ENCODE measurements around the gene PRLHR.

The PRLHR gene

DNA sequence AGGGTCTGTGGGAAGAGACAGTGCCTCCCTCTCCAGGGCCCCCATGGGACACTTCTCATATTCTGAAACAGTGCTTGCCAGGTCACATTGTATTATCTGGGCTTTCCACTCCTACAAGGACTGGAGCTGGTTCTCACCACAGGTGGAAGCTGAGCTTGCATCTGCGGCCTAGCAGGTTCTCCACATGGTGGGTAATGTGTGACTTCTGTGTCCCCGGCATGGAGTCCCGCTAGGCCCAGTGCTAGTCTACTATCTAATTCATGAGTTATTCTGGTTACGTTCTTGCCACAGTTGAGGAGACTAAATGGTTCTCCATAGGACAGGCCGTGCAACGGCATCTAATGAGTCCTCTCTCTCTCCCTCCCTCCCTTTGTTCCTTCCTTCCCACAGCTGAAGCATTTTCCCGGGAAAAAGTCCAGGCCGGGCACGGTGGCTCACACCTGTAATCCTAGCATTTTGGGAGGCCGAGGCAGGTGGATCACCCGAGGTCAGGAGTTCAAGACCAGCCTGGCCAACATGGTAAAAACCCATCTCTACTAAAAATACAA is 27.7 kb downstream of the PRLHR start:
- no peaks in the 10 kb centered on the region for H4K20me1 ChIP-seq (ENCODE audit: insufficient read depth, low read length)
- no peak overlapping the region for H3K9ac ChIP-seq (ENCODE audit: low read length)
- TF ChIP-seq, protein P1, sequence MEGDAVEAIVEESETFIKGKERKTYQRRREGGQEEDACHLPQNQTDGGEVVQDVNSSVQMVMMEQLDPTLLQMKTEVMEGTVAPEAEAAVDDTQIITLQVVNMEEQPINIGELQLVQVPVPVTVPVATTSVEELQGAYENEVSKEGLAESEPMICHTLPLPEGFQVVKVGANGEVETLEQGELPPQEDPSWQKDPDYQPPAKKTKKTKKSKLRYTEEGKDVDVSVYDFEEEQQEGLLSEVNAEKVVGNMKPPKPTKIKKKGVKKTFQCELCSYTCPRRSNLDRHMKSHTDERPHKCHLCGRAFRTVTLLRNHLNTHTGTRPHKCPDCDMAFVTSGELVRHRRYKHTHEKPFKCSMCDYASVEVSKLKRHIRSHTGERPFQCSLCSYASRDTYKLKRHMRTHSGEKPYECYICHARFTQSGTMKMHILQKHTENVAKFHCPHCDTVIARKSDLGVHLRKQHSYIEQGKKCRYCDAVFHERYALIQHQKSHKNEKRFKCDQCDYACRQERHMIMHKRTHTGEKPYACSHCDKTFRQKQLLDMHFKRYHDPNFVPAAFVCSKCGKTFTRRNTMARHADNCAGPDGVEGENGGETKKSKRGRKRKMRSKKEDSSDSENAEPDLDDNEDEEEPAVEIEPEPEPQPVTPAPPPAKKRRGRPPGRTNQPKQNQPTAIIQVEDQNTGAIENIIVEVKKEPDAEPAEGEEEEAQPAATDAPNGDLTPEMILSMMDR (IDR thresholded peaks at IDR 0.05; ENCODE audit: low read depth, low read length) = no peak
- TF ChIP-seq EZH2phosphoT487 (IDR thresholded peaks at IDR 0.05; ENCODE audit: low read depth) = no peak
- H3K27me3 ChIP-seq (ENCODE audit: low read depth, low read length) = 0 out of 2 replicates have a peak, but pooled peaks cover 6% of the 10 kb centered on the region
- H3K79me2 ChIP-seq (ENCODE audit: low read length) = no peaks in the 10 kb centered on the region
- H3K4me1 ChIP-seq (ENCODE audit: low read length) = 0 out of 2 replicates have a peak, but pooled peaks cover 3% of the 10 kb centered on the region
- no peak overlapping the region for H3K27ac ChIP-seq (ENCODE audit: low read length)
- no peak overlapping the region for H3K4me2 ChIP-seq (ENCODE audit: low read length)
- no peaks in the 10 kb centered on the region for H3K36me3 ChIP-seq (replicated peaks; ENCODE audit: low read depth, low read length)
- no peaks in the 10 kb centered on the region for H3K9me3 ChIP-seq (ENCODE audit: insufficient read depth, low read length)
- H2AFZ ChIP-seq (ENCODE audit: low read depth, low read length) = no peak overlapping the region
- no peak overlapping the region for H3K4me3 ChIP-seq (ENCODE audit: low read length)

DNA sequence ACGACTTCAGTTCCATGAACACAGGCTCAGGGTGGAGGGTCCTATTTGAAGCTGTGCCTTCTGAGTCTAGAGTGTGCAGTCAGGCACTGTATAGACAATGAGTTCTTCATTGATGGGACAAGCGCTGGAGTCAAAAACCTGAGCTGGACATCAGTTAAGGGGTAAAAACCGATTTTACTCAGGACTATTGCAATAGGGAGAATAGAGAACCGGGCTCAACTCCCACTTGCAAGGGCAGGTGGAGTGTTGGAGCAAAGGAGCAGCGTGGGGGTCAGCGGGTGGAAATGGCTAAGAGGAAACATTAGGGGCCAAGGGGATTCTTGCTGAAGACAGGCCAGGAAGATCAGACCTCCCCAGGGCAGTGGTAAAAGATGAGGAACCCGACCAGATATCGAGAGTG is 28.5 kb downstream of the PRLHR start:
- H3K27me3 ChIP-seq (ENCODE audit: low read depth, low read length) = 0 out of 2 replicates have a peak, but pooled peaks cover 6% of the 10 kb centered on the region
- H3K9me3 ChIP-seq (ENCODE audit: insufficient read depth, low read length) = no peaks in the 10 kb centered on the region
- H2AFZ ChIP-seq (ENCODE audit: low read depth, low read length) = no peak overlapping the region
- H3K4me2 ChIP-seq (ENCODE audit: low read length) = no peak overlapping the region
- no peaks in the 10 kb centered on the region for H3K79me2 ChIP-seq (ENCODE audit: low read length)
- TF ChIP-seq, protein P1 (IDR thresholded peaks at IDR 0.05; ENCODE audit: low read depth, low read length) = no peak
- TF ChIP-seq EZH2phosphoT487 (IDR thresholded peaks at IDR 0.05; ENCODE audit: low read depth) = no peak
- no peak overlapping the region for H3K9ac ChIP-seq (ENCODE audit: low read length)
- H3K27ac ChIP-seq (ENCODE audit: low read length) = no peak overlapping the region
- no peaks in the 10 kb centered on the region for H3K36me3 ChIP-seq (replicated peaks; ENCODE audit: low read depth, low read length)
- H3K4me1 ChIP-seq (ENCODE audit: low read length) = 0 out of 2 replicates have a peak, but pooled peaks cover 3% of the 10 kb centered on the region
- H4K20me1 ChIP-seq (ENCODE audit: insufficient read depth, low read length) = no peaks in the 10 kb centered on the region
- no peak overlapping the region for H3K4me3 ChIP-seq (ENCODE audit: low read length)

DNA sequence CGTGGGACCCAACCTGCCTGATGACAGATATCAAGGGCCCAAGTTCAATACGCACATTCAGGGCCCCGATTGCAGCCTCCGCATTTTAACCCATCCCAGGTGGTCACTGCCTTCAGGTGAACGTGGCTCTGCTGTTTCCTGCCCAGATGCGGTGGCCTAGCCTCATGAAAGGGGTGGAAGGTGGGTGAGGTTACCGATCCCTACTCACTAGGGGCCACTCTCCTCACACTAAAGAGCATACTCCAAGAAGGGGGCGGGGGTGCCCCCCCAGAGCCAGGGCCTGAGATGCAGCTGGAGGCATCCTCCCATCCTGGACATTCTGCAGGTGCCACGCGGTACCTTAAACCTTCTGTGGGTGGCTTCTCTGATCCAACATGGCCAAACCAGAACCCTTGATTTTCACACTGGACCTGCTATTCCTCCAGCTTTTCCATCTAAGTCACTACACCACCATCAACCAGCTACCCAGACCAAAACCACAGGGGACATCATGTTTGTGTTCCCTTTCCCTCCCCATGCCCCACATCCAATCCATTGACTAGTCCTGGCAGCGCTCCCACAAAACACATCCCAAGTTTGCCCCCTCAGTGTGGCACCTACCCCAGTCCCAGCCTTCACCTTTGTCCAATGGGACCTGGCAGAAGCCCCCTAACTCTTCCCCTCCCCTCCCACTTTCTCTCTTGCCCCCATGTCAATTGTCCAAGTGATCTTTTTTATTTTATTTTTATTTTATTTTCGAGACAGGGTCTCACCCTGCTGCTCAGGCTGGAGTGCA is 30.0 kb downstream of the PRLHR start:
- Histone ChIP-seq H3K27ac (ENCODE audit: low read length) (no peak overlapping the region), H3K4me2 (ENCODE audit: low read length) (no peak overlapping the region), H2AFZ (ENCODE audit: low read depth, low read length) (no peak overlapping the region), H4K20me1 (ENCODE audit: insufficient read depth, low read length) (no peaks in the 10 kb centered on the region), H3K9me3 (ENCODE audit: insufficient read depth, low read length) (no peaks in the 10 kb centered on the region), H3K9ac (ENCODE audit: low read length) (no peak overlapping the region), H3K4me1 (ENCODE audit: low read length) (0 out of 2 replicates have a peak, but pooled peaks cover 3% of the 10 kb centered on the region), H3K27me3 (ENCODE audit: low read depth, low read length) (no peaks in the 10 kb centered on the region), H3K36me3 (replicated peaks; ENCODE audit: low read depth, low read length) (no peaks in the 10 kb centered on the region), H3K4me3 (ENCODE audit: low read length) (no peak overlapping the region), H3K79me2 (ENCODE audit: low read length) (no peaks in the 10 kb centered on the region)
- TF ChIP-seq, protein P1 (IDR thresholded peaks at IDR 0.05; ENCODE audit: low read depth, low read length) = no peak
- TF ChIP-seq EZH2phosphoT487 (IDR thresholded peaks at IDR 0.05; ENCODE audit: low read depth) = no peak

DNA sequence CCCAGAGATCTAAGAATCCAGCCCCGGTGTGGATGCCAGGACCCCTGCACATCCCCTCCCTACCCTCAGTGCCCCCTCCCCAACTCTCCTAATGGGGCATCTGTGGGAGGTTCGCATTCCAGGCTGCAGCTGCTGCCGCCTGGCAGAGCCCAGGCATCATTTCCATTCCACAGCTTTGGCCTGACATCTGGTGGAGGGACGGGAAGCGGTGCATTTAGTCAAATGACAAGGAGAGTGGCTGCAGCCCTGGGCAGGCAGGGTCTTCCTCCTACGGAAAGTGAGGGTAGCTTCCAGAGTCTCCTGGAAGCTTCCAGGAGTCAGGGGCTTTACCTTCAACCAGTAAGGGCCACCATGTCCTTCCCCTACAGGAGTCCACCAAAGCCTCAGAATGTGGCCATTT is 30.8 kb downstream of the PRLHR start:
- Histone ChIP-seq H3K36me3 (replicated peaks; ENCODE audit: low read depth, low read length) (no peaks in the 10 kb centered on the region), H3K79me2 (ENCODE audit: low read length) (no peaks in the 10 kb centered on the region), H3K4me3 (ENCODE audit: low read length) (no peak overlapping the region), H2AFZ (ENCODE audit: low read depth, low read length) (no peak overlapping the region), H3K9me3 (ENCODE audit: insufficient read depth, low read length) (no peaks in the 10 kb centered on the region), H3K27ac (ENCODE audit: low read length) (no peak overlapping the region), H3K9ac (ENCODE audit: low read length) (no peak overlapping the region), H3K4me2 (ENCODE audit: low read length) (no peak overlapping the region), H3K4me1 (ENCODE audit: low read length) (0 out of 2 replicates have a peak, but pooled peaks cover 3% of the 10 kb centered on the region), H3K27me3 (ENCODE audit: low read depth, low read length) (no peaks in the 10 kb centered on the region), H4K20me1 (ENCODE audit: insufficient read depth, low read length) (no peaks in the 10 kb centered on the region)
- TF ChIP-seq EZH2phosphoT487 (IDR thresholded peaks at IDR 0.05; ENCODE audit: low read depth) = no peak
- TF ChIP-seq, protein P1 (IDR thresholded peaks at IDR 0.05; ENCODE audit: low read depth, low read length) = no peak
